G401 (cell line): ENCODE results near the gene TMC8. TPM values are rescaled to one million over a fixed set of nuclear protein-coding genes. Genes with fewer than 3 reads are reported as not detected.
"Not testable (repeated sequence)": the region's sequence is repeated elsewhere in the genome, so short reads cannot be mapped to it uniquely, and the experiment has no call there.

Experiments used
- DNase-seq: peaks from one replicate; pipeline ENCODE4 v3.0.0-alpha.2; 2015; ENCODE audit warnings: low spot score
- in situ Hi-C: cut with HindIII; loops from 2 replicates; pipeline ENCODE4 v1.10.0; 2016; ENCODE audit warnings: low sequenced_read_pairs, mixed read lengths
- total RNA-seq: library from RNA; depleted of rRNA; stranded (reverse); fragments of >200 nt; shearing (Covaris generic); gene quantifications from 2 replicates; pipeline ENCODE4 v1.2.3, GENCODE V29; 2014; rRNA removed

The TMC8 gene
- total RNA-seq: 0.14 TPM in 1 of 2 replicates, not detected in the other

- DNase-seq: no peak
- in situ Hi-C loops: no loop called here
Measured at GRCh38 chr17:78130437-78131101, at the start of gene TMC8. TMC8 (plus strand) TSS chr17:78130771; CDS start chr17:78131589, 818 bp downstream.

- in situ Hi-C loops: no loop called here
- no peak for DNase-seq
Measured at GRCh38 chr17:78081551-78081950, 49.0 kb upstream of the TMC8 start.

- DNase-seq, in situ Hi-C loops: not testable (repeated sequence)
Measured at GRCh38 chr17:78082355-78082872, 48.2 kb upstream of the TMC8 start.

GRCh38 chr17:78082988-78083387, 47.6 kb upstream of the TMC8 start:
- no peak for DNase-seq
- in situ Hi-C loops: no loop called here

GRCh38 chr17:78086740-78087139, 43.8 kb upstream of the TMC8 start:
- no peak for DNase-seq
- in situ Hi-C loops: no loop called here

- no peak for DNase-seq
- in situ Hi-C loops: no loop called here
Measured at GRCh38 chr17:78088529-78088928, 42.0 kb upstream of the TMC8 start.

GRCh38 chr17:78089576-78090281, 40.8 kb upstream of the TMC8 start:
- no peak for DNase-seq
- in situ Hi-C loops: no loop called here

GRCh38 chr17:78092794-78093324, 37.7 kb upstream of the TMC8 start:
- no peak for DNase-seq
- in situ Hi-C loops: no loop called here

- DNase-seq: no peak
- in situ Hi-C loops: no loop called here
Measured at GRCh38 chr17:78095035-78095434, 35.5 kb upstream of the TMC8 start.

GRCh38 chr17:78096093-78096492, 34.5 kb upstream of the TMC8 start:
- in situ Hi-C loops: no loop called here
- DNase-seq: no peak

GRCh38 chr17:78101112-78101511, 29.5 kb upstream of the TMC8 start:
- DNase-seq: no peak
- in situ Hi-C loops: no loop called here

GRCh38 chr17:78101542-78101941, 29.0 kb upstream of the TMC8 start:
- in situ Hi-C loops: no loop called here

GRCh38 chr17:78103311-78103710, 27.3 kb upstream of the TMC8 start:
- no peak for DNase-seq
- in situ Hi-C loops: no loop called here

More at GRCh38 chr17:78101542-78101941, 29.0 kb upstream of the TMC8 start:
- no peak for DNase-seq

GRCh38 chr17:78104540-78104941, 26.0 kb upstream of the TMC8 start:
- in situ Hi-C loops: no loop called here
- DNase-seq: no peak

GRCh38 chr17:78105101-78105500, 25.5 kb upstream of the TMC8 start:
- DNase-seq: no peak
- in situ Hi-C loops: no loop called here

- in situ Hi-C loops: no loop called here
- DNase-seq: no peak
Measured at GRCh38 chr17:78105551-78105950, 25.0 kb upstream of the TMC8 start.

GRCh38 chr17:78106211-78106610, 24.4 kb upstream of the TMC8 start:
- in situ Hi-C loops: no loop called here
- no peak for DNase-seq

GRCh38 chr17:78107457-78107856, 23.1 kb upstream of the TMC8 start:
- in situ Hi-C loops: no loop called here
- no peak for DNase-seq

- no peak for DNase-seq
- in situ Hi-C loops: no loop called here
Measured at GRCh38 chr17:78107976-78108725, 22.4 kb upstream of the TMC8 start.
